Parathyroid adenoma (tissue), 2 donors: Measurements from ENCODE around the gene MAD2L1.

Experiments
- H2AFZ ChIP-seq: fragments of 300-600 bp; sonication (generic); one replicate; pipeline ENCODE4 v1.7.0; 2017; ENCODE audit warnings: antibody characterized with exemption, mild to moderate bottlenecking
- H3K27ac ChIP-seq: fragments of 300-600 bp; sonication (generic); one replicate; pipeline ENCODE4 v1.7.0; 2017
- H3K27me3 ChIP-seq: fragments of 300-600 bp; sonication (generic); one replicate; pipeline ENCODE4 v1.7.0; 2017; ENCODE audit warnings: low read length; ENCODE audit not compliant: control insufficient read depth, insufficient read depth
- H3K36me3 ChIP-seq: fragments of 300-600 bp; sonication (generic); one replicate; pipeline ENCODE4 v1.7.0; 2017; ENCODE audit warnings: low read length; ENCODE audit not compliant: control insufficient read depth, insufficient read depth
- H3K4me1 ChIP-seq: fragments of 300-600 bp; sonication (generic); one replicate; pipeline ENCODE4 v1.7.0; 2017; ENCODE audit warnings: control low read depth
- H3K4me2 ChIP-seq: fragments of 300-600 bp; sonication (generic); one replicate; pipeline ENCODE4 v1.7.0; 2017; ENCODE audit warnings: low read length
- H3K4me3 ChIP-seq: fragments of 300-600 bp; sonication (generic); one replicate; pipeline ENCODE4 v1.7.0; 2017; ENCODE audit warnings: low read depth, low read length
- H3K79me2 ChIP-seq: fragments of 300-600 bp; sonication (generic); one replicate; pipeline ENCODE4 v1.7.0; 2017; ENCODE audit warnings: control low read depth
- H3K9ac ChIP-seq: fragments of 300-600 bp; sonication (generic); one replicate; pipeline ENCODE4 v1.7.0; 2017; ENCODE audit warnings: mild to moderate bottlenecking
- H3K9me3 ChIP-seq: fragments of 300-600 bp; sonication (generic); one replicate; pipeline ENCODE4 v1.7.0; 2017; ENCODE audit warnings: low read length; ENCODE audit not compliant: control insufficient read depth
- CTCF ChIP-seq: fragments of 300-600 bp; sonication (generic); IDR thresholded peaks from one replicate; pipeline ENCODE4 v1.7.0; 2017; ENCODE audit warnings: antibody characterized with exemption, mild to moderate bottlenecking
- donor health status: primary hyperparathyroidism.

Gene MAD2L1

GRCh38 chr4:120008957-120009356 lies 57.7 kb downstream of the MAD2L1 start:
- Histone ChIP-seq H3K79me2 (no peaks in the 10 kb centered on the region), H3K4me1 (no peaks in the 10 kb centered on the region), H3K9ac (no peak overlapping the region), H3K4me2 (no peak overlapping the region), H2AFZ (no peak overlapping the region), H3K27me3 (no peaks in the 10 kb centered on the region), H3K27ac (no peak overlapping the region), H3K36me3 (no peaks in the 10 kb centered on the region), H3K9me3 (no peaks in the 10 kb centered on the region), H3K4me3 (no peak overlapping the region)
- no peak for TF ChIP-seq CTCF

GRCh38 chr4:120007896-120008436 lies 58.7 kb downstream of the MAD2L1 start:
- H3K36me3 ChIP-seq: no peaks in the 10 kb centered on the region
- H3K27ac ChIP-seq: no peak overlapping the region
- H3K79me2 ChIP-seq: no peaks in the 10 kb centered on the region
- no peak for TF ChIP-seq CTCF
- H3K4me2 ChIP-seq: no peak overlapping the region
- H3K9me3 ChIP-seq: no peaks in the 10 kb centered on the region
- no peaks in the 10 kb centered on the region for H3K4me1 ChIP-seq
- H3K9ac ChIP-seq: no peak overlapping the region
- no peak overlapping the region for H3K4me3 ChIP-seq
- no peak overlapping the region for H2AFZ ChIP-seq
- H3K27me3 ChIP-seq: no peaks in the 10 kb centered on the region

GRCh38 chr4:120007191-120007871 lies 59.3 kb downstream of the MAD2L1 start:
- no peaks in the 10 kb centered on the region for H3K4me1 ChIP-seq
- no peak for TF ChIP-seq CTCF
- H3K9me3 ChIP-seq: no peaks in the 10 kb centered on the region
- H2AFZ ChIP-seq: no peak overlapping the region
- H3K4me3 ChIP-seq: no peak overlapping the region
- no peak overlapping the region for H3K9ac ChIP-seq
- H3K27me3 ChIP-seq: no peaks in the 10 kb centered on the region
- no peak overlapping the region for H3K27ac ChIP-seq
- H3K79me2 ChIP-seq: no peaks in the 10 kb centered on the region
- no peaks in the 10 kb centered on the region for H3K36me3 ChIP-seq
- no peak overlapping the region for H3K4me2 ChIP-seq
